Dendritic cell treated with granulocyte-macrophage colony-stimulating factor and Interleukin-4, amounts not matched to agents 40 ng/mL and 50 ng/mL, for 4 days (primary cell): ENCODE measurements around the gene ENO3.
A peak's percentile ranks its signal among the peaks of the same experiment; 100 is the strongest.

Experiments used
- H3K27ac Mint-ChIP-seq: one replicate; pipeline ENCODE4 v1.8.0; 2022; ENCODE audit warnings: mild to moderate bottlenecking, mixed read lengths
- H3K27me3 Mint-ChIP-seq: one replicate; pipeline ENCODE4 v1.8.0; 2022; ENCODE audit warnings: mild to moderate bottlenecking, mixed read lengths
- H3K36me3 Mint-ChIP-seq: one replicate; pipeline ENCODE4 v1.8.0; 2022; ENCODE audit warnings: low read depth, mixed read lengths
- H3K4me1 Mint-ChIP-seq: one replicate; pipeline ENCODE4 v1.8.0; 2022; ENCODE audit warnings: low read depth, mixed read lengths
- H3K4me3 Mint-ChIP-seq: one replicate; pipeline ENCODE4 v1.8.0; 2022; ENCODE audit warnings: mild to moderate bottlenecking, moderate library complexity, mixed read lengths
- H3K9me3 Mint-ChIP-seq: one replicate; pipeline ENCODE4 v1.8.0; 2022; ENCODE audit warnings: mixed read lengths
- intact Hi-C: fragments of 100-400 bp; cut with micrococcal nuclease; formaldehyde crosslinking; loops from one replicate; pipeline ENCODE4 v1.15.0; 2022

Gene ENO3

GRCh38 chr17:4967539-4968485 is 16.9 kb downstream of the ENO3 start, which contains the start of gene SPAG7:
TSS of gene SPAG7 (minus strand) at chr17:4967817. CDS start at chr17:4967804, 13 bp downstream.
- Mint-ChIP-seq H3K27me3 (no peaks in the 10 kb centered on the region), H3K27ac (no peak within 1 kb of the TSS), H3K4me1 (peaks cover 35% of the 10 kb centered on the region), H3K4me3 (no peak within 1 kb of the TSS), H3K36me3 (peaks cover 34% of the 10 kb centered on the region), H3K9me3 (no peaks in the 10 kb centered on the region)
- intact Hi-C loops = loop anchor here (1.0 to 2.0 kb wide), 4 partner anchors 19 to 59 kb away; partner anchors contain the start of genes CAMTA2, PFN1, RNF167 and SLC25A11

GRCh38 chr17:4968486-4969046 is 17.6 kb downstream of the ENO3 start:
- H3K27me3 Mint-ChIP-seq = no peaks in the 10 kb centered on the region
- H3K4me1 Mint-ChIP-seq = peaks cover 43% of the 10 kb centered on the region
- no peak overlapping the region for H3K27ac Mint-ChIP-seq
- peaks cover 27% of the 10 kb centered on the region for H3K36me3 Mint-ChIP-seq
- H3K4me3 Mint-ChIP-seq = no peak overlapping the region
- intact Hi-C loops = no loop called here
- no peaks in the 10 kb centered on the region for H3K9me3 Mint-ChIP-seq

DNA sequence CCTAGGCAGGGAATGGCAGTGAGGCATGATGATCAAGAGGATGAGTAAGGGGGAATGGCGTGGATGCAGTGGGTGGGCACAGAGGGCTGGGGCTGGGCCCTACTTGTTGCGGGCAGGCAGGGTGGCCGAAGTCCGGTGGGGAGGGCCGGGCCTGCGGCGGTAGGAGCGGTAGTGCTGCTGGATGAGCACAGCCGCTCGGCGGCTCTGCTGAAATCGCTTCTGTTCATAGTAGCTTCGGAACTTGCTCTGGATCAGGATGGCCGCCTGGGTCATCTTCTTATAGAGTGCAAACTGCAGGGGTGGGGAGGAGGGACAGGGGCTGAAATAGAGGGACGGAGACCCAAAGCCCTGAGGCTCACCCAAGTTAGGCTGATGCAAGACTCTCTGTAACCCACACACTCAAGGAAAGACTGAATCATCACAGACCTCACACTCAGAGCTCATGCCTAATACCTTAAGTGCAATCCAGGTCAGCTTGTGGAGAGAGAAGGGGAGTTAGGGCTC is 18.2 kb downstream of the ENO3 start:
- H3K27me3 Mint-ChIP-seq = no peaks in the 10 kb centered on the region
- H3K36me3 Mint-ChIP-seq = peaks cover 27% of the 10 kb centered on the region
- H3K9me3 Mint-ChIP-seq = no peaks in the 10 kb centered on the region
- intact Hi-C loops = no loop called here
- H3K4me1 Mint-ChIP-seq = peaks cover 43% of the 10 kb centered on the region
- H3K27ac Mint-ChIP-seq = no peak overlapping the region
- peak overlapping the region; percentile 5 for H3K4me3 Mint-ChIP-seq

DNA sequence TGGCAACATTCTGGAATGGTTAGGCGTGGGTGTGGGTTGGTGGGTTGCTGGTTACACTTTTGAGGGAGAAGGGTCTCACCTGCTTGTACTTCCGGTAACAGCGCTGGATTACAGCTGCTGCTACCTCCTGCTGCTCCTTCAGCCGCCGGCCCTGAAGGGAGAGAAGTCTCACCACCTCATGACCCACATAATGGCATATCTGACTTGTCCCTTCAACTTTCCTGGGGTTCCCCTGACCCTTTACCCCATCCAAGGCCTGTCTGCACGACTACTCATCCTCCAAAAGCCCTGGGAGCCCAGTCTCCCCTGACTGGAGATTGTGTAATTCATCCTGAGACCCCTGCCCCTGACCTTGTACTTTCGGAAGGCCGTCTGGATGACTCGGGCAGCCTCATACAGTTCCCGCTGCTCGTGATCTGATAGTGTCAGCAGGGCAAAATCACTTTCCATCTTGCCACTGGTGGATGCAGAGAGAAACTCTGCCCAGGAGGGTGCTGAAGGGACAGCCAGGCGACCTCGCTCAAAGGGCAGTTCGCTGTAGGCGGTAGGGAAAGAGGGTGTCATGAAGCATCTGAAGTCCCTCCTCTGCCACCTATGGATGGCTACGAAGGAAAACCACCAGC is 18.7 kb downstream of the ENO3 start:
- Mint-ChIP-seq H3K27me3 (no peaks in the 10 kb centered on the region), H3K4me3 (peak overlapping the region; percentile 5), H3K4me1 (peaks cover 43% of the 10 kb centered on the region), H3K36me3 (peaks cover 21% of the 10 kb centered on the region), H3K9me3 (no peaks in the 10 kb centered on the region), H3K27ac (no peak overlapping the region)
- intact Hi-C loops = no loop called here

DNA sequence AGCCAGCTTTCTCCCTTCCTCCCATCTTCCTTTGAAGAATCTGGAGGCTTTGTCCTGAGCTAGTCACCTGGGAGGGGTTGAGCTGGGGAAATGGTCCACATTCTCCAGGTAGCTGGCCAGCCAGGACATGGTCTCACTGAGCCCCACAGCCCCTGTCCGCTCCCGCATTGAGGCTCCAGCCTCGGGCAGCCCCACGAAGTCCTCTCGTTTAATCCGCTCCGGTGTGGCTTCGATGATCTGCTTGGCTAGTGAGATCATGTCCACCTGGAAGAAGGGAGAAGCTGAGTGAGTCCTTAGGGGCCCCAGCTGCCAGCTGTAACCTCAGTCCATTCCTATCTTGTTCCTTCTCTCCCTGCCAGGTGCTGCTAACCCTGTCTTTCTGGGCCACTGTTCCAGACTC is 19.4 kb downstream of the ENO3 start:
- intact Hi-C loops = no loop called here
- H3K4me1 Mint-ChIP-seq = peaks cover 44% of the 10 kb centered on the region
- H3K9me3 Mint-ChIP-seq = no peaks in the 10 kb centered on the region
- peaks cover 15% of the 10 kb centered on the region for H3K36me3 Mint-ChIP-seq
- H3K27ac Mint-ChIP-seq = peak overlapping the region; percentile 18
- H3K4me3 Mint-ChIP-seq = no peak overlapping the region
- H3K27me3 Mint-ChIP-seq = no peaks in the 10 kb centered on the region

DNA sequence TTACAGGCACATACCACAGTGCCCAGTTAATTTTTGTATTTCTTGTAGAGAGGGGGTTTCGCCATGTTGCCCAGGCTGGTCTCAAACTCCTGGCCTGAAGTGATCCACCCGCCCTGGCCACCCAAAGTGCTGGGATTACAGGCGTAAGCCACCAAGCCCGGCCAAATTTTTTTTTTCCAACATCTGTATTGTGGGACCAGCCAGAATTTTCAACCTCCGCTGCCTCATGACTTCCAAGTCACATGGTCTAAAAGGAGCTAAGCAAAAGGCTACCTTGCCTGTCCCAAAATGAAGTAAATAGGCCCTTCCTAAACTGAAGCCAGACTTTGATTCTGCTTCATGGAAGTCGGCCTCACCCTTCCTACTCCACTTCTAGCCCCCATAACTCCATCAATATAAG is 20.9 kb downstream of the ENO3 start:
- intact Hi-C loops = no loop called here
- H3K9me3 Mint-ChIP-seq = no peaks in the 10 kb centered on the region
- peaks cover 39% of the 10 kb centered on the region for H3K4me1 Mint-ChIP-seq
- no peak overlapping the region for H3K27ac Mint-ChIP-seq
- no peak overlapping the region for H3K4me3 Mint-ChIP-seq
- H3K27me3 Mint-ChIP-seq = no peaks in the 10 kb centered on the region
- H3K36me3 Mint-ChIP-seq = peaks cover 5% of the 10 kb centered on the region

DNA sequence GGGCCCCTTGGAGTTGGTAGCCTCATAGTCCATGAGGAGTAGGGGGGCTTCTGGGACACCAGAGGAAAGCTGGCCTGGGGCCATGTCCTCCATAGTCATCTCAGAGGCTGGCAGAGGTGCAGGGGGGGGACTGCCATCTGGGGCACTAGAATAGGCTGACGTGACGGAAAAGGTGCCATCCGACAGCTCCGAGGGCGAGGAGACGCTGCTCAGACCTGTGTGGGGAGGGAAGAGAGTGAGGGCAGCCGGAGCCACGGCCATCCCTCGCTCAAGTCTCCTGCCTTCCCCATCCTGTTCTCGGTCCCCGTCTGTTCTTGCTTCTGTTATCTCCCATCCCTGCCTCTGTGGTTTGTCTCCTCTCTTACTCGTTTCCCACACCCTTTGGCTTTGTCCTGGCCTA is 21.4 kb downstream of the ENO3 start:
- Mint-ChIP-seq H3K27me3 (no peaks in the 10 kb centered on the region), H3K27ac (no peak overlapping the region), H3K9me3 (no peaks in the 10 kb centered on the region), H3K4me1 (peaks cover 39% of the 10 kb centered on the region), H3K4me3 (no peak overlapping the region), H3K36me3 (peaks cover 10% of the 10 kb centered on the region)
- intact Hi-C loops = no loop called here

- Mint-ChIP-seq H3K4me1 (peaks cover 39% of the 10 kb centered on the region), H3K4me3 (no peak overlapping the region), H3K27me3 (no peaks in the 10 kb centered on the region), H3K9me3 (no peaks in the 10 kb centered on the region), H3K36me3 (peaks cover 14% of the 10 kb centered on the region), H3K27ac (peak overlapping the region; percentile 47)
- intact Hi-C loops = no loop called here
Measured at GRCh38 chr17:4972752-4973151, 21.8 kb downstream of the ENO3 start.

- no peaks in the 10 kb centered on the region for H3K9me3 Mint-ChIP-seq
- H3K27me3 Mint-ChIP-seq = no peaks in the 10 kb centered on the region
- peaks cover 22% of the 10 kb centered on the region for H3K36me3 Mint-ChIP-seq
- H3K27ac Mint-ChIP-seq = peak overlapping the region; percentile 47
- H3K4me1 Mint-ChIP-seq = peaks cover 44% of the 10 kb centered on the region
- intact Hi-C loops = no loop called here
- no peak overlapping the region for H3K4me3 Mint-ChIP-seq
Measured at GRCh38 chr17:4973256-4974114, 22.6 kb downstream of the ENO3 start.

- Mint-ChIP-seq H3K36me3 (peaks cover 29% of the 10 kb centered on the region), H3K9me3 (no peaks in the 10 kb centered on the region), H3K27ac (peak overlapping the region; percentile 47), H3K4me3 (no peak overlapping the region), H3K4me1 (peaks cover 51% of the 10 kb centered on the region), H3K27me3 (no peaks in the 10 kb centered on the region)
- intact Hi-C loops = no loop called here
Measured at GRCh38 chr17:4974115-4974670, 23.3 kb downstream of the ENO3 start.

GRCh38 chr17:4978726-4979125 is 27.8 kb downstream of the ENO3 start:
- H3K36me3 Mint-ChIP-seq = peaks cover 72% of the 10 kb centered on the region

DNA sequence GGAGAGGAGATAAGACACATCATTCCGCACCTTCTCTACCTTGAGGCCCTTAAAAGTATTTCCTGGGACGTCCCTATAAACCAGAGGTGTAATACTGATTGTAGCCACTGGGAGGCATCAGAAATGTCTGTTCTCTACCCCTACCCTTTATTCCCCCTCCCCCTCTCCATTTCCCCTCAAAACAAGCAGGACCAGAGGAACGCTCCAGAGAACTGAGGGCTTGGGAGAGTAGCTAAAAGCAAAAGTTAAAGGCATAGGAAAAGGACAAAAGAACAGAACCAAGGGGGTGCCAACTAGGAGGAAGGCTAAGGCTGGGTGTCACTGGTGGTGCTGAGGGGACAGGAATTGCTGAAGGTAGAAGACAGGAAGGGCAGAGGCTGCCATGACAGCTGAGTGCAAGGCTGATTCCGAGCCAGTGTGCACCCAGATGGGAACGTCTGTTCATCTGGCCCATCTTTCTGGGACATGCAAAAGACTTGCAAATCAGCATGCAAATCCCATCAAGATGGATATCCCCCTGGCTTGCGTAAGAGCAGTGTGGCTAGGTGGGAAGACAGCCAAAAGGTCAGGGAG is 29.8 kb downstream of the ENO3 start:
- H3K27ac Mint-ChIP-seq = peak overlapping the region; percentile 71
- intact Hi-C loops = loop anchor here (2.0 kb wide), 1 partner anchor 82 kb away; no protein-coding TSS in a partner anchor
- H3K36me3 Mint-ChIP-seq = peaks cover 87% of the 10 kb centered on the region
- H3K27me3 Mint-ChIP-seq = no peaks in the 10 kb centered on the region
- H3K4me3 Mint-ChIP-seq = no peak overlapping the region
- no peaks in the 10 kb centered on the region for H3K9me3 Mint-ChIP-seq
- peaks cover 65% of the 10 kb centered on the region for H3K4me1 Mint-ChIP-seq

More at GRCh38 chr17:4978726-4979125, 27.8 kb downstream of the ENO3 start:
- Mint-ChIP-seq H3K4me3 (peak overlapping the region; percentile 27), H3K9me3 (no peaks in the 10 kb centered on the region), H3K4me1 (peaks cover 75% of the 10 kb centered on the region), H3K27ac (peak overlapping the region; percentile 74), H3K27me3 (no peaks in the 10 kb centered on the region)
- intact Hi-C loops = no loop called here

GRCh38 chr17:4982305-4982704 is 31.4 kb downstream of the ENO3 start:
- Mint-ChIP-seq H3K4me1 (peaks cover 76% of the 10 kb centered on the region), H3K4me3 (no peak overlapping the region), H3K27me3 (no peaks in the 10 kb centered on the region), H3K27ac (peak overlapping the region; percentile 38), H3K36me3 (peaks cover 93% of the 10 kb centered on the region), H3K9me3 (no peaks in the 10 kb centered on the region)
- intact Hi-C loops = no loop called here
